ENCODE measurements around the gene CCNG2.

- TF ChIP-seq CTCF (IDR thresholded peaks at IDR 0.05): no peak
- TF ChIP-seq POLR2A (IDR thresholded peaks at IDR 0.05): no peak
These were observed 28.7 kb downstream of the CCNG2 start for GRCh38 chr4:77185686-77186085.
